HEK293 (cell line): ENCODE data around the gene ANAPC2.

Experiments
- CTCF ChIA-PET: fragments of 350-600 bp; formaldehyde crosslinking; extraction: SDS; loops from one replicate; lab custom pipeline; 2021; ENCODE audit warnings: antibody characterized with exemption; lab: Yijun Ruan, JAX
- POLR2A ChIA-PET: fragments of 300-600 bp; formaldehyde crosslinking; extraction: SDS; loops from one replicate; lab custom pipeline; 2020; ENCODE audit warnings: antibody characterized with exemption, inconsistent platforms; lab: Yijun Ruan, JAX
- H3K27ac ChIP-seq: fragments of 200-500 bp; sonication (Bioruptor generic); 2 replicates; pipeline ENCODE4 v1.5.1; 2014; ENCODE audit warnings: low read depth, low read length, control low read depth, inconsistent platforms; ENCODE audit errors: extremely low read depth
- H3K36me3 ChIP-seq, 2 experiments: fragments of 200-500 bp in 1 of 2; sonication (Bioruptor generic) in 1 of 2; 1 replicate in 1 of 2; 2 replicates in 1 of 2; pipeline ENCODE4 v1.5.1; 2014 to 2017; ENCODE audit warnings: inconsistent platforms in 2 of 2, low read length in 2 of 2; ENCODE audit not compliant: control insufficient read depth in 2 of 2, insufficient read depth in 1 of 2
- H3K4me1 ChIP-seq: fragments of 200-500 bp; sonication (Bioruptor generic); 2 replicates; pipeline ENCODE4 v1.5.1; 2014; ENCODE audit warnings: mild to moderate bottlenecking, low read length, inconsistent platforms; ENCODE audit not compliant: control insufficient read depth, insufficient read depth
- H3K4me3 ChIP-seq: 2 replicates; pipeline ENCODE4 v1.5.1; 2011; ENCODE audit warnings: low read depth, mild to moderate bottlenecking, control low read depth, low read length, moderate library complexity
- H3K9me3 ChIP-seq: fragments of 200-500 bp; sonication (Bioruptor generic); 2 replicates; pipeline ENCODE4 v1.5.1; 2014; ENCODE audit warnings: low read depth, low read length, inconsistent platforms; ENCODE audit not compliant: control insufficient read depth, insufficient read depth
- GLI4 ChIP-seq: fragments of 450-650 bp; formaldehyde crosslinking; IDR thresholded peaks from 2 replicates; pipeline ENCODE4 v1.5.1; 2016; ENCODE audit warnings: missing biosample characterization, missing genetic modification characterization
- GLIS1 ChIP-seq: fragments of 450-650 bp; formaldehyde crosslinking; IDR thresholded peaks from 2 replicates; pipeline ENCODE4 v1.5.1; 2016; ENCODE audit warnings: missing biosample characterization, missing genetic modification characterization
- GLIS2 ChIP-seq: fragments of 450-650 bp; formaldehyde crosslinking; IDR thresholded peaks from 2 replicates; pipeline ENCODE4 v1.5.1; 2016; ENCODE audit warnings: missing biosample characterization, missing genetic modification characterization
- HOXD13 ChIP-seq: sonication (generic); formaldehyde crosslinking; IDR thresholded peaks from 2 replicates; pipeline ENCODE4 v1.8.0; 2022; ENCODE audit warnings: missing genetic modification reagents, borderline replicate concordance
- KLF1 ChIP-seq: fragments of 450-650 bp; formaldehyde crosslinking; IDR thresholded peaks from 2 replicates; pipeline ENCODE4 v1.5.1; 2016; ENCODE audit warnings: missing biosample characterization, missing genetic modification characterization
- KLF10 ChIP-seq: fragments of 450-650 bp; IDR thresholded peaks from 2 replicates; pipeline ENCODE4 v1.5.1; 2018; ENCODE audit warnings: missing biosample characterization, mild to moderate bottlenecking, missing genetic modification characterization
- KLF9 ChIP-seq: fragments of 450-650 bp; formaldehyde crosslinking; IDR thresholded peaks from 2 replicates; pipeline ENCODE4 v1.5.1; 2016; ENCODE audit warnings: missing biosample characterization, missing genetic modification characterization, low read depth
- SP7 ChIP-seq: fragments of 450-650 bp; formaldehyde crosslinking; IDR thresholded peaks from 2 replicates; pipeline ENCODE4 v1.5.1; 2016; ENCODE audit warnings: missing biosample characterization, missing genetic modification characterization
- ZBTB1 ChIP-seq: fragments of 450-650 bp; formaldehyde crosslinking; IDR thresholded peaks from 2 replicates; pipeline ENCODE4 v1.5.1; 2016; ENCODE audit warnings: missing biosample characterization, missing genetic modification characterization
- ZEB2 ChIP-seq: fragments of 450-650 bp; formaldehyde crosslinking; IDR thresholded peaks from 2 replicates; pipeline ENCODE4 v1.5.1; 2016; ENCODE audit warnings: missing biosample characterization, missing genetic modification characterization
- ZFHX2 ChIP-seq: fragments of 450-650 bp; formaldehyde crosslinking; conservative IDR thresholded peaks from 2 replicates; pipeline ENCODE4 v1.5.1; 2016; ENCODE audit warnings: missing biosample characterization, missing genetic modification characterization
- ZFP69B ChIP-seq: fragments of 450-650 bp; formaldehyde crosslinking; IDR thresholded peaks from 2 replicates; pipeline ENCODE4 v1.5.1; 2016; ENCODE audit warnings: missing biosample characterization, missing genetic modification characterization
- ZIC2 ChIP-seq: fragments of 450-650 bp; formaldehyde crosslinking; IDR thresholded peaks from 2 replicates; pipeline ENCODE4 v1.5.1; 2016; ENCODE audit warnings: missing biosample characterization, missing genetic modification characterization
- ZNF121 ChIP-seq: fragments of 450-650 bp; formaldehyde crosslinking; IDR thresholded peaks from 2 replicates; pipeline ENCODE4 v1.5.1; 2016; ENCODE audit warnings: missing biosample characterization, missing genetic modification characterization
- ZNF155 ChIP-seq: fragments of 450-650 bp; formaldehyde crosslinking; IDR thresholded peaks from 2 replicates; pipeline ENCODE4 v1.5.1; 2016; ENCODE audit warnings: missing biosample characterization, missing genetic modification characterization
- ZNF214 ChIP-seq: fragments of 450-650 bp; formaldehyde crosslinking; IDR thresholded peaks from 2 replicates; pipeline ENCODE4 v1.5.1; 2017; ENCODE audit warnings: missing biosample characterization, mild to moderate bottlenecking, missing genetic modification characterization, borderline replicate concordance
- ZNF426 ChIP-seq: fragments of 450-650 bp; formaldehyde crosslinking; IDR thresholded peaks from 2 replicates; pipeline ENCODE4 v1.5.1; 2017; ENCODE audit warnings: missing biosample characterization, missing genetic modification characterization, mild to moderate bottlenecking, inconsistent platforms, moderate library complexity
- ZNF501 ChIP-seq: fragments of 450-650 bp; formaldehyde crosslinking; IDR thresholded peaks from 2 replicates; pipeline ENCODE4 v1.5.1; 2016; ENCODE audit warnings: missing biosample characterization, missing genetic modification characterization
- ZNF585B ChIP-seq: fragments of 450-650 bp; formaldehyde crosslinking; IDR thresholded peaks from 2 replicates; pipeline ENCODE4 v1.5.1; 2016; ENCODE audit warnings: missing biosample characterization, missing genetic modification characterization
- ZNF658 ChIP-seq: fragments of 450-650 bp; formaldehyde crosslinking; IDR thresholded peaks from 2 replicates; pipeline ENCODE4; 2016; ENCODE audit warnings: missing biosample characterization, missing genetic modification characterization
- ZNF830 ChIP-seq: fragments of 450-650 bp; IDR thresholded peaks from 2 replicates; pipeline ENCODE4 v1.5.0; 2018; ENCODE audit warnings: missing biosample characterization, missing genetic modification characterization, low read depth, mild to moderate bottlenecking, moderate library complexity
- TF ChIP-seq, protein P1 (sequence below): fragments of 450-650 bp; formaldehyde crosslinking; IDR thresholded peaks from 2 replicates; pipeline ENCODE4 v1.5.1; 2016; ENCODE audit warnings: missing biosample characterization, missing genetic modification characterization
- TF ChIP-seq, protein P2 (sequence below): fragments of 450-650 bp; formaldehyde crosslinking; IDR thresholded peaks from 2 replicates; pipeline ENCODE4 v1.5.1; 2016; ENCODE audit warnings: missing biosample characterization, missing genetic modification characterization
- TF ChIP-seq, protein P3 (sequence below): fragments of 450-650 bp; formaldehyde crosslinking; IDR thresholded peaks from 2 replicates; pipeline ENCODE4 v1.5.1; 2016; ENCODE audit warnings: missing biosample characterization, missing genetic modification characterization
- TF ChIP-seq, protein P4 (sequence below): fragments of 450-650 bp; formaldehyde crosslinking; IDR thresholded peaks from 2 replicates; pipeline ENCODE4 v1.5.1; 2016; ENCODE audit warnings: missing biosample characterization, missing genetic modification characterization
- TF ChIP-seq, protein P5 (sequence below): fragments of 450-650 bp; formaldehyde crosslinking; conservative IDR thresholded peaks from 2 replicates; pipeline ENCODE4 v1.5.1; 2016; ENCODE audit warnings: low read depth, missing biosample characterization, missing genetic modification characterization

ANAPC2 gene

DNA sequence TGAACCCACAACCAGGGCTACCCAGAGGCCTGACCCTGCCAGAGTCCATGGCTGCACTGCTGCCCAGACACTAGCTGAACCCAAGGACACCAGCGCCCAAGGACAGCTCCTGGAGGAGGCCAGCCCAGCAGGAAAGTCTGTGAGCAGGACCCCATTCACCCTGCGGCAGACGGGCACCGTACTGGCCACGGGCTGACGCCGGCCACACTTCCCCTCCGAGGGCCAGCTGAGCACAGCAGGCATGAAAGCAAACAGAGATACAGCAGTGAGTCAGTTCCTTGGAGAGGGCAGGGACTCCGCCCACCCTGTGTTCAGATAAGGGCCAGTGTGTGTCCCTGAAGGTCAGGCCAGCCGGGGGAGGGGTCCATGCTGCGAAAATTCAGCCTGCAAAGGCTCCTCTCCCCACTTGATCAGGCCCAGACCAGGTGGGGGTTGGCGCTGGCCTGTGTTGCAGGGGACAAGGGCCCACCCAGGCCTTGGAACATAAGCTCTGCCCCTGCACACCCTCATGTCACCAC lies 30.5 kb upstream of the ANAPC2 start:
- H3K27ac ChIP-seq: no peak overlapping the region
- H3K4me1 ChIP-seq: peaks cover 4% of the 10 kb centered on the region
- ChIA-PET CTCF (interaction anchor here (0.7 to 1.1 kb wide), 3 partner anchors 8 to 27 kb away, joined by 4 to 5 read pairs (median 4); partner anchors contain the start of gene RNF224), POLR2A (interaction anchor here (0.6 to 17.2 kb wide), 10 partner anchors 10 to 378 kb away, joined by 3 to 304 read pairs (median 6); partner anchors contain the start of genes MAN1B1, NDOR1, TMEM203 and TPRN)
- H3K36me3 ChIP-seq: peaks cover 0 to 57% of the 10 kb centered on the region in 2 experiments; a peak in 1 of 3 replicates
- H3K9me3 ChIP-seq: no peaks in the 10 kb centered on the region
- H3K4me3 ChIP-seq: no peak overlapping the region
- TF ChIP-seq ZNF585B (tag by site-specific recombination) (no peak), KLF10 (tag by site-specific recombination) (no peak), ZNF830 (no peak), SP7 (tag by site-specific recombination) (0 out of 2 replicates have a peak, but pooled peaks have one; percentile 28), ZNF121 (tag by site-specific recombination) (no peak), GLIS2 (tag by site-specific recombination) (peak; percentile 56), ZNF658 (tag by site-specific recombination) (no peak), KLF1 (tag by site-specific recombination) (peak; percentile 93), ZNF155 (no peak), ZFHX2 (tag by site-specific recombination) (peak; percentile 28; the same call in 1 of the 2 replicates), ZBTB1 (tag by site-specific recombination) (no peak), ZIC2 (tag by site-specific recombination) (peak; percentile 98), GLIS1 (tag by site-specific recombination) (no peak), ZNF426 (no peak), HOXD13 (no peak), ZFP69B (tag by site-specific recombination) (0 out of 2 replicates have a peak, but pooled peaks have one; percentile 18), ZEB2 (tag by site-specific recombination) (peak; percentile 46; the same call in 1 of the 2 replicates), ZNF501 (tag by site-specific recombination) (no peak), GLI4 (peak; percentile 80; the same call in 1 of the 2 replicates), ZNF214 (tag by site-specific recombination) (no peak), KLF9 (tag by site-specific recombination) (peak; percentile 54)
- TF ChIP-seq, protein P1, sequence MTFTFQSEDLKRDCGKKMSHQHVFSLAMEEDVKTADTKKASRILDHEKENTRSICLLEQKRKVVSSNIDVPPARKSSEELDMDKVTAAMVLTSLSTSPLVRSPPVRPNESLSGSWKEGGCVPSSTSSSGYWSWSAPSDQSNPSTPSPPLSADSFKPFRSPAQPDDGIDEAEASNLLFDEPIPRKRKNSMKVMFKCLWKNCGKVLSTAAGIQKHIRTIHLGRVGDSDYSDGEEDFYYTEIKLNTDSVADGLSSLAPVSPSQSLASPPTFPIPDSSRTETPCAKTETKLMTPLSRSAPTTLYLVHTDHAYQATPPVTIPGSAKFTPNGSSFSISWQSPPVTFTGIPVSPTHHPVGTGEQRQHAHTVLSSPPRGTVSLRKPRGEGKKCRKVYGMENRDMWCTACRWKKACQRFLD (tag by site-specific recombination): no peak
- TF ChIP-seq, protein P2, sequence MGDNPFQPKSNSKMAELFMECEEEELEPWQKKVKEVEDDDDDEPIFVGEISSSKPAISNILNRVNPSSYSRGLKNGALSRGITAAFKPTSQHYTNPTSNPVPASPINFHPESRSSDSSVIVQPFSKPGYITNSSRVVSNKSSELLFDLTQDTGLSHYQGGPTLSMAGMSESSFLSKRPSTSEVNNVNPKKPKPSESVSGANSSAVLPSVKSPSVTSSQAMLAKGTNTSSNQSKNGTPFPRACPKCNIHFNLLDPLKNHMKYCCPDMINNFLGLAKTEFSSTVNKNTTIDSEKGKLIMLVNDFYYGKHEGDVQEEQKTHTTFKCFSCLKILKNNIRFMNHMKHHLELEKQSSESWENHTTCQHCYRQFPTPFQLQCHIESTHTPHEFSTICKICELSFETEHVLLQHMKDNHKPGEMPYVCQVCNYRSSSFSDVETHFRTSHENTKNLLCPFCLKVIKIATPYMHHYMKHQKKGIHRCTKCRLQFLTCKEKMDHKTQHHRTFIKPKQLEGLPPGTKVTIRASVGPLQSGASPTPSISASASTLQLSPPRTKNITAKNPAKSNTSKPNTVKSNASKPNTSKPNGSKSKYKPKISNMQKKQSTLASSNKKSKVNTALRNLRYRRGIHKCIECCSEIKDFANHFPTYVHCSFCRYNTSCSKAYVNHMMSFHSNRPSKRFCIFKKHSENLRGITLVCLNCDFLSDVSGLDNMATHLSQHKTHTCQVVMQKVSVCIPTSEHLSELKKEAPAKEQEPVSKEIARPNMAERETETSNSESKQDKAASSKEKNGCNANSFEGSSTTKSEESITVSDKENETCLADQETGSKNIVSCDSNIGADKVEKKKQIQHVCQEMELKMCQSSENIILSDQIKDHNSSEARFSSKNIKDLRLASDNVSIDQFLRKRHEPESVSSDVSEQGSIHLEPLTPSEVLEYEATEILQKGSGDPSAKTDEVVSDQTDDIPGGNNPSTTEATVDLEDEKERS (tag by site-specific recombination): no peak
- TF ChIP-seq, protein P3, sequence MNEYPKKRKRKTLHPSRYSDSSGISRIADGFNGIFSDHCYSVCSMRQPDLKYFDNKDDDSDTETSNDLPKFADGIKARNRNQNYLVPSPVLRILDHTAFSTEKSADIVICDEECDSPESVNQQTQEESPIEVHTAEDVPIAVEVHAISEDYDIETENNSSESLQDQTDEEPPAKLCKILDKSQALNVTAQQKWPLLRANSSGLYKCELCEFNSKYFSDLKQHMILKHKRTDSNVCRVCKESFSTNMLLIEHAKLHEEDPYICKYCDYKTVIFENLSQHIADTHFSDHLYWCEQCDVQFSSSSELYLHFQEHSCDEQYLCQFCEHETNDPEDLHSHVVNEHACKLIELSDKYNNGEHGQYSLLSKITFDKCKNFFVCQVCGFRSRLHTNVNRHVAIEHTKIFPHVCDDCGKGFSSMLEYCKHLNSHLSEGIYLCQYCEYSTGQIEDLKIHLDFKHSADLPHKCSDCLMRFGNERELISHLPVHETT (tag by site-specific recombination): no peak
- TF ChIP-seq, protein P4, sequence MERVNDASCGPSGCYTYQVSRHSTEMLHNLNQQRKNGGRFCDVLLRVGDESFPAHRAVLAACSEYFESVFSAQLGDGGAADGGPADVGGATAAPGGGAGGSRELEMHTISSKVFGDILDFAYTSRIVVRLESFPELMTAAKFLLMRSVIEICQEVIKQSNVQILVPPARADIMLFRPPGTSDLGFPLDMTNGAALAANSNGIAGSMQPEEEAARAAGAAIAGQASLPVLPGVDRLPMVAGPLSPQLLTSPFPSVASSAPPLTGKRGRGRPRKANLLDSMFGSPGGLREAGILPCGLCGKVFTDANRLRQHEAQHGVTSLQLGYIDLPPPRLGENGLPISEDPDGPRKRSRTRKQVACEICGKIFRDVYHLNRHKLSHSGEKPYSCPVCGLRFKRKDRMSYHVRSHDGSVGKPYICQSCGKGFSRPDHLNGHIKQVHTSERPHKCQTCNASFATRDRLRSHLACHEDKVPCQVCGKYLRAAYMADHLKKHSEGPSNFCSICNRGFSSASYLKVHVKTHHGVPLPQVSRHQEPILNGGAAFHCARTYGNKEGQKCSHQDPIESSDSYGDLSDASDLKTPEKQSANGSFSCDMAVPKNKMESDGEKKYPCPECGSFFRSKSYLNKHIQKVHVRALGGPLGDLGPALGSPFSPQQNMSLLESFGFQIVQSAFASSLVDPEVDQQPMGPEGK (tag by site-specific recombination): peak; percentile 53; the same call in 1 of the 2 replicates
- TF ChIP-seq, protein P5, sequence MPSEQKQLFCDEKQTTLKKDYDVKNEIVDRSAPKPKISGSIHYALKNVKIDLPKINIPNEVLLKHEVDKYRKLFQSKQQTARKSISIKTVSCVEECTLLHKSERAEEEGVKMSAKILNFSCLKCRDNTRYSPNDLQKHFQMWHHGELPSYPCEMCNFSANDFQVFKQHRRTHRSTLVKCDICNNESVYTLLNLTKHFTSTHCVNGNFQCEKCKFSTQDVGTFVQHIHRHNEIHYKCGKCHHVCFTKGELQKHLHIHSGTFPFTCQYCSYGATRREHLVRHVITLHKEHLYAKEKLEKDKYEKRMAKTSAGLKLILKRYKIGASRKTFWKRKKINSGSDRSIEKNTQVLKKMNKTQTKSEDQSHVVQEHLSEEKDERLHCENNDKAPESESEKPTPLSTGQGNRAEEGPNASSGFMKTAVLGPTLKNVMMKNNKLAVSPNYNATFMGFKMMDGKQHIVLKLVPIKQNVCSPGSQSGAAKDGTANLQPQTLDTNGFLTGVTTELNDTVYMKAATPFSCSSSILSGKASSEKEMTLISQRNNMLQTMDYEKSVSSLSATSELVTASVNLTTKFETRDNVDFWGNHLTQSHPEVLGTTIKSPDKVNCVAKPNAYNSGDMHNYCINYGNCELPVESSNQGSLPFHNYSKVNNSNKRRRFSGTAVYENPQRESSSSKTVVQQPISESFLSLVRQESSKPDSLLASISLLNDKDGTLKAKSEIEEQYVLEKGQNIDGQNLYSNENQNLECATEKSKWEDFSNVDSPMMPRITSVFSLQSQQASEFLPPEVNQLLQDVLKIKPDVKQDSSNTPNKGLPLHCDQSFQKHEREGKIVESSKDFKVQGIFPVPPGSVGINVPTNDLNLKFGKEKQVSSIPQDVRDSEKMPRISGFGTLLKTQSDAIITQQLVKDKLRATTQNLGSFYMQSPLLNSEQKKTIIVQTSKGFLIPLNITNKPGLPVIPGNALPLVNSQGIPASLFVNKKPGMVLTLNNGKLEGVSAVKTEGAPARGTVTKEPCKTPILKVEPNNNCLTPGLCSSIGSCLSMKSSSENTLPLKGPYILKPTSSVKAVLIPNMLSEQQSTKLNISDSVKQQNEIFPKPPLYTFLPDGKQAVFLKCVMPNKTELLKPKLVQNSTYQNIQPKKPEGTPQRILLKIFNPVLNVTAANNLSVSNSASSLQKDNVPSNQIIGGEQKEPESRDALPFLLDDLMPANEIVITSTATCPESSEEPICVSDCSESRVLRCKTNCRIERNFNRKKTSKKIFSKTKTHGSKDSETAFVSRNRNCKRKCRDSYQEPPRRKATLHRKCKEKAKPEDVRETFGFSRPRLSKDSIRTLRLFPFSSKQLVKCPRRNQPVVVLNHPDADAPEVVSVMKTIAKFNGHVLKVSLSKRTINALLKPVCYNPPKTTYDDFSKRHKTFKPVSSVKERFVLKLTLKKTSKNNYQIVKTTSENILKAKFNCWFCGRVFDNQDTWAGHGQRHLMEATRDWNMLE (tag by site-specific recombination): no peak
